Measurements from ENCODE around the gene RNF187.

DNA sequence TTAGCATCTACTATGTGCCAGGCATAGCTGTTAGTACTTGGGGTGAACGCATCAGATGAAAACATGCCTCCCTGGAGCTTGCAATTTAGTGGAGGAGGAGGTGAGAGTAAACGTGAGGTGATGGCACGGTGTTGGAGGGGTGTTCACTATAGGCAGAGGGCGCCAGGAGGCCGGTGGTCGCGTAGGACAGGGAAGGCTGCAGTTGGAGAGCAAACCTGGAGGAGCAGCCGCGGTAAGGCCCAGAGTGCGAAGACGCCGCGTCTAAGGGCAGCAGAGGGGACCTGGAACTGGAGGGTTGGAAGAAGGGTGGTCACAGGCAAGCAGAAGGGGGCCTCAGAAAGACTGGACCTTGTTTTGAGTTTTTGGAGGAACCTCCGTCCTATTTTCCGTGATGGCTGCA lies 40.3 kb upstream of the RNF187 start:
- TF ChIP-seq, protein P1, sequence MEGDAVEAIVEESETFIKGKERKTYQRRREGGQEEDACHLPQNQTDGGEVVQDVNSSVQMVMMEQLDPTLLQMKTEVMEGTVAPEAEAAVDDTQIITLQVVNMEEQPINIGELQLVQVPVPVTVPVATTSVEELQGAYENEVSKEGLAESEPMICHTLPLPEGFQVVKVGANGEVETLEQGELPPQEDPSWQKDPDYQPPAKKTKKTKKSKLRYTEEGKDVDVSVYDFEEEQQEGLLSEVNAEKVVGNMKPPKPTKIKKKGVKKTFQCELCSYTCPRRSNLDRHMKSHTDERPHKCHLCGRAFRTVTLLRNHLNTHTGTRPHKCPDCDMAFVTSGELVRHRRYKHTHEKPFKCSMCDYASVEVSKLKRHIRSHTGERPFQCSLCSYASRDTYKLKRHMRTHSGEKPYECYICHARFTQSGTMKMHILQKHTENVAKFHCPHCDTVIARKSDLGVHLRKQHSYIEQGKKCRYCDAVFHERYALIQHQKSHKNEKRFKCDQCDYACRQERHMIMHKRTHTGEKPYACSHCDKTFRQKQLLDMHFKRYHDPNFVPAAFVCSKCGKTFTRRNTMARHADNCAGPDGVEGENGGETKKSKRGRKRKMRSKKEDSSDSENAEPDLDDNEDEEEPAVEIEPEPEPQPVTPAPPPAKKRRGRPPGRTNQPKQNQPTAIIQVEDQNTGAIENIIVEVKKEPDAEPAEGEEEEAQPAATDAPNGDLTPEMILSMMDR (IDR thresholded peaks at IDR 0.05), result no peak
- TF ChIP-seq POLR2A (IDR thresholded peaks at IDR 0.05), result no peak

All from lower leg skin (tissue), 3 donors.